ENCODE measurements around the gene CIAO3.
A peak's percentile ranks its signal among the peaks of the same experiment; 100 is the strongest.

Gene CIAO3

DNA sequence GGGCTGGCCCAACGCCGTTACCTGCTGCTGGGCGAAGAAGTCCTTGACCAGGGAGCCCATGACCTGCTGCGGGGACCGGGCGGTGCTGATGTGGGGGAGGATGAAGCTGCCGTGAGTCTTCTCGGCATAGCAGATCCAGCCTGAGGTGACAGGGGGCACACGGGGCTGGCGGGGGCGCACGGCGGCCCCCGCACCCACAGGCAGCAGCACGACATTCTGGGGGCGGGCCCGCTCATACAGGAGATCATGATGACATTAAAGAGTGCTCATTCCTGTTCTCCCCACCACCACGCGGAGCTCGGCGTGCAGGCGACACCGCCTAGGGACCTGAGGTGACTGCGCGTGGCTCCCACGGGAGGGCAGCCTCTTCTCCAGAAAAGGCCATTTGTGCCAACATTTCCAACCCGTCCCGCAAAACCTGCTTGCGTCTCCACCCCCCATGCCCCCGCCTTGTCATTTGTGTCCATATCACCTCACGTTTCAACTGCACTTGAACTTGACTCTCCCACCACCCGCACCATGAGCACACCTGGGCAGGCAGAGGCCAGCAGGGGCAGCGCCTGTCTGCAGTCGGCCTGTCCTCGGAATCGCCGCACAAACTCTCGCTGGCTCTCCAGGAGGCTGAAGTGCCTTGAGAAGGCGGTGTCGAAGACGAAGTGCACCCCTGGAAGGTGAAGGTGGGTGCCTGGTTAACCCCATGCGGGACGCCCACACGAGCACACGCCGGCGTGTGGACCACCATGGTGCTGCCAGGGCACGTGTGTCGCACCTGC lies 6.4 kb downstream of the CIAO3 start:
- no peak for DNase-seq

- DNase-seq, result no peak
These were observed 7.2 kb downstream of the CIAO3 start for GRCh38 chr16:733382-734207.

- DNase-seq, result no peak
These were observed 7.9 kb downstream of the CIAO3 start for GRCh38 chr16:732936-733335.

DNA sequence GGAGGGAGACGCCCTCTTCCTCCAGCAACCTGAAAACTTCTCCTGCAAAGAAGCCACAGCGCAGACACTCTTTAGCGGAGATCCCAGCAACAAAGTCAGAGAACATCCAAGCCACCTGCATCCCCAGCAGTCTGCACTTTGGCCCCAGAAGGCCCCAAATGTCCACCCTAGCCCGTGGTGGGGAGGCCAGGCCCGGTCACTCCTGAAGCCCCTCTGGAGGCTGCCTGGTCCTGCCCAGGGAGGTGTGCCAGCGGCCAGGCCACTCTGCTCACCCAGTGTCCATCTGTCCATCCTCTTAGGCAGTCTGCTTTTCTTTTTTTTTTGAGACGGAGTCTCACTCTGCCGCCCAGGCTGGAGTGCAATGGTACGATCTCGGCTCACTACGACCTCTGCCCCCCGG lies 8.5 kb downstream of the CIAO3 start:
- no peak for DNase-seq

DNA sequence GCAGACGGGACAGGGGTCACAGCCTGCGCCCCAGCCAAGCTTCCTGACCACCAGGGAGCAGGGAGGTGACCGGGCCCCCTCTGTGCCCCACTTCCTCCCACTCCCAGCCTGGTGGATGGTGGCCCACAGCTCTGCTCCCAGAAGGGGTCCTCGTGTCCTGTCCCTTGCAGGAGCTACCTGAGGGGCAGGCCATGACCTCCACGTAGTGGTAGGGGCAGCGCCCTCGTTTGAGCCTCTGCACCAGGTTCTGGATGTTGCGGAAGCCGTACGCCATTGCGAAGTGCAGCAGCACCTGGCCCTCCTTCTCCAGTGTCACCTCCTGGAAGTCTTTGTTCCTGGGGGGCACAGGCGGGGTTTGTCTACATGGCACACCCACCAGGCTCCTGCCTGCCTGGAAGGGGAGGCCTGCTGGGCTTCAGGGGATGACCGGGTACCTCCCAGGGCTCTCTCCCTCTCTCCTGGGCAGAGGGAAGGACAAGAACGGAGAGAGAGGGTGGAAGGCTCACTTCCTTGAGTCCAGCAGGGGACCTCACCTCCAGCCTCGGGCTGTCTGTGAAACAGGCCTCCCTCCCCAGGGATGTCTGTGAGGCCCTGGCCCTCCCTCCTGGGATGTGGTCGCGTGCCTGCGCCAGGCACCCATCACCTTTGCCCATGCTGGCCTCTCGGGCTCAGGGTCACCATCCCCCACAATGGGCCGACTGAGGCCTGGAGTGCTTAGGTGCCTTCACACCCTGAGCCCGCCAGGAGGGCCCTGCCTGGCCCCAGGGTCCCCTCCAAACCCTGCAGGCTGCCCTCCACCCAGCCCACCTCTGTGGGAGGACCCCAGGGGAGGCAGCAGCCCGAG lies 9.9 kb downstream of the CIAO3 start:
- DNase-seq, result no peak

- no peak for DNase-seq
These were observed 10.8 kb downstream of the CIAO3 start for GRCh38 chr16:729768-730665.

GRCh38 chr16:728890-729744 lies 11.7 kb downstream of the CIAO3 start:
- no peak for DNase-seq

DNA sequence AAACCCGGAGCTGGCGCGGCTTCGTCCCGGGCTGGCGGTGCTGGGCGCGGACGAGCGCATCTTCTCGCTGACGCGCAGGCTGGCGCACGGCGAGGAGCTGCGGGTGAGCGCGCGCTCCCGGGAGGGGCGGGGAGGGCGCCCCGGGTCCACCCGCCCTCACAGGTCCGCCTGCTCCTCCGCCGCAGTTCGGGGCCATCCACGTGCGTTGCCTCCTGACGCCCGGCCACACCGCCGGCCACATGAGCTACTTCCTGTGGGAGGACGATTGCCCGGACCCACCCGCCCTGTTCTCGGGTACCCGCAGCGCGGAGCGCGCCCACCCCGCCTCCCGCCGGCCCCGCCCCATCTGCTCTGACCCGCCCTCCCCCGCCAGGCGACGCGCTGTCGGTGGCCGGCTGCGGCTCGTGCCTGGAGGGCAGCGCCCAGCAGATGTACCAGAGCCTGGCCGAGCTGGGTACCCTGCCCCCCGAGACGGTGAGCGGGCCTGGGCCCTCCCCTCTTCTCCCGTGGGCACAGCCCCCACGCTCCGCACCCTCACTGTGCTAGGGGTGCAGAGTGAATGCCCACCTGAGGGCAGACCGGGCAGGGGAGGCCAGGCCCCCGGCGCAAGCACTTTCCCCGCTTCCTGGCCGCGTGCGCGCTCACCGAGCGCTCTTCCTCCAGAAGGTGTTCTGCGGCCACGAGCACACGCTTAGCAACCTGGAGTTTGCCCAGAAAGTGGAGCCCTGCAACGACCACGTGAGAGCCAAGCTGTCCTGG lies 12.5 kb downstream of the CIAO3 start:
- peak; percentile 21 for DNase-seq

GRCh38 chr16:727291-727977 lies 13.4 kb downstream of the CIAO3 start:
- no peak for DNase-seq

GRCh38 chr16:726438-727290 lies 14.1 kb downstream of the CIAO3 start, which contains the start of the genes CCDC78 and HAGHL:
CCDC78 (minus strand) TSS chr16:726443; CDS start chr16:726367, 76 bp downstream.
HAGHL (plus strand) TSS chr16:727106; CDS start chr16:727510, 404 bp downstream.
- DNase-seq, result no peak

GRCh38 chr16:726188-726437 lies 14.7 kb downstream of the CIAO3 start:
- no peak for DNase-seq

- no peak for DNase-seq
These were observed 15.2 kb downstream of the CIAO3 start for GRCh38 chr16:725463-726187.

DNA sequence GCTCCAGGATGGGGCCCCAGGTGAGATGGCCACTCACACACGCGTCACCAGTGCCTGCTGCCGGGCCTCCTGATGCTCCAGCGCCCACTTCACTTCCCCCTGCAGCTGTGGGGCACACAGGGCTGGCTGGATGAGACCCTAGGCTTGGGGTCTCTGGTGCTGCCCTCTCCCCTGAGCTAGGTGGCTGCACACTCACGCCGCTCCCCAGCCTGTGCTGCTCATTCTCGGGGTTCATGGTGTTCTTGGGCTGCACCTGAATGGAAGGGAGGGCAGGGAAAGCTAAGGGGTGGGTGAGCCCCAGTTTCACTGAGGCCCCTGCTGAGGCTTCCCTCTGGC lies 15.8 kb downstream of the CIAO3 start:
- no peak for DNase-seq

- DNase-seq, result no peak
These were observed 16.4 kb downstream of the CIAO3 start for GRCh38 chr16:724188-725040.

GRCh38 chr16:723695-724094 lies 17.1 kb downstream of the CIAO3 start:
- no peak for DNase-seq

GRCh38 chr16:722835-723633 lies 17.8 kb downstream of the CIAO3 start:
- no peak for DNase-seq

All from NCI-H1105 treated with DMSO at 0.1 percent for 48 hours (cell line).